Frontal cortex (tissue), 4 donors: ENCODE measurements around the gene VWA5B2. TPM values are rescaled to one million over a fixed set of nuclear protein-coding genes. Genes with fewer than 3 reads are reported as not detected.

Source experiments
- DNase-seq, 2 donors: peaks; one replicate each; pipeline ENCODE4 v3.0.0; 2012; ENCODE audit warnings: low spot score in 2 of 2
- FAIRE-seq: peaks from 2 replicates; lab custom pipeline; 2012; peaks lifted over from hg19 to GRCh38; lab: Jason Lieb, UNC
- total RNA-seq: library from RNA; depleted of rRNA; stranded (reverse); fragments of >200 nt; gene quantifications from one replicate; pipeline ENCODE4 v1.2.3, GENCODE V29; 2014
- donor health status: control.
- donor health status: control.
- donor health status: control.

The VWA5B2 gene
- total RNA-seq, 1 donor from 2014 or later = 0.41 TPM

DNA sequence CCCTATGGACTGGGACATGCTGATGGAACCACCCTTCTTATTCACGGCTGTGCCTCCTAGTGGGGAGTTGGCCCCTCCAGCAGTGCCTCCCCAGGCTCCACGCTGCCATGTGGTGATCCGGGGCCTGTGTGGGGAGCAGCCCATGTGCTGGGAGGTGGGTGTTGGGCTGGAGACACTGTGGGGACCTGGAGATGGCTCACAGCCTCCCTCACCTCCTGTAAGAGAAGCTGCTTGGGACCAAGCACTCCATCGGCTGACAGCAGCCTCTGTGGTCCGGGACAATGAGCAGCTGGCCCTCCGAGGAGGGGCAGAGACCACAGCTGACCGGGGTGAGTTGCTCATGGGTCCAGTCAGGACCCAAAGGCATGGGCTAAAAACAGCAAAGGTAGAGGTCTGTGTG lies 10.3 kb downstream of the VWA5B2 start:
- DNase-seq (no peak), FAIRE-seq (no peak)

DNA sequence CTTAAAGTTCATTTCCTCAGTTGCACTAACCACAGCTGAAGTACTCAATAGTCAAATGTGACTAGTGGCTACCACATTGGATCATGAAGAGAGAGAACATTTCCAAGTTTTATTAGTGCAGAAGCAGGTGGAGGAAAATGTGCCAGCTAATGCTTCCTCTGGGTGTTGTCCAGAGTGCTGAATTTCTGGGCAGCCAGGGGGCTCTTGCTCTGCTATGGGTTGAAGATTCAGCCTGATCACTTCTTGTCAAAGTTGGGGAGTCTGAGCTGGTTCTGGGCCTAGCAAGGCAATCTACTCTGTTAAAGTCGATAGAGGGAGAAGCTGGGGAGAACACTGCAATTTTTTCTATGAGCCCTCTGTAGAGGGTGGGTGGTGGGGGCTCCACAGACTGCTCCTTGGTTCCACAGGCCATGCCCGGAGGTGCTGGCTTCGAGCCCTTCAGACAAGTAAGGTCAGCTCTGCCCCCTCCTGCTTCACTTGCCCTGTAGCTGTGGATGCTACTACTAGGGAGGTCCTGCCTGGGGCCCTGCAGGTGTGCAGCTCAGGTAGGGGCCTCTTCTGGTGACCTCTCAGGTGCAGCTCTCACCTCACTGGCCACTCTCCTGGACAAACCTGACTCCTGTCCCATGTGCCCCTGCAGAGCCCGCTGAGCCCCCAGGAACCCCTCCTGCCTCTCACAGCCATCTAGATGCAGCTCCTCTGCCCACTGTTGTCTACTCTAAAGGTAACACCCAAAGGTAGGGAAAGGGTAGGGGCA lies 11.2 kb downstream of the VWA5B2 start:
- no peak for DNase-seq
- no peak for FAIRE-seq

DNA sequence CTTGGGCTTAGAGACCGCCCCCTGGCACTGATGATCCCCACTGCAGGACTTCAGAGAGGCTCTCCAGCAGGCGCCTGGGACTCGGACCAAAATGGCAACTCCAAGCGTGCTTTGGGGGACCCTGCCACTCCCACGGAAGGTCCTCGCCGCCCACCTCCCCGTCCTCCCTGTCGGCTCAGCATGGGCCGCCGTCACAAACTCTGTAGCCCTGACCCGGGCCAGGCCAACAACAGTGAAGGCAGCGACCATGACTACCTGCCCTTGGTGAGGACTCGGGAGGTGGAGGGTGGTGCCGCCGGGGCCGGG lies 11.7 kb downstream of the VWA5B2 start:
- DNase-seq = no peak
- no peak for FAIRE-seq

DNA sequence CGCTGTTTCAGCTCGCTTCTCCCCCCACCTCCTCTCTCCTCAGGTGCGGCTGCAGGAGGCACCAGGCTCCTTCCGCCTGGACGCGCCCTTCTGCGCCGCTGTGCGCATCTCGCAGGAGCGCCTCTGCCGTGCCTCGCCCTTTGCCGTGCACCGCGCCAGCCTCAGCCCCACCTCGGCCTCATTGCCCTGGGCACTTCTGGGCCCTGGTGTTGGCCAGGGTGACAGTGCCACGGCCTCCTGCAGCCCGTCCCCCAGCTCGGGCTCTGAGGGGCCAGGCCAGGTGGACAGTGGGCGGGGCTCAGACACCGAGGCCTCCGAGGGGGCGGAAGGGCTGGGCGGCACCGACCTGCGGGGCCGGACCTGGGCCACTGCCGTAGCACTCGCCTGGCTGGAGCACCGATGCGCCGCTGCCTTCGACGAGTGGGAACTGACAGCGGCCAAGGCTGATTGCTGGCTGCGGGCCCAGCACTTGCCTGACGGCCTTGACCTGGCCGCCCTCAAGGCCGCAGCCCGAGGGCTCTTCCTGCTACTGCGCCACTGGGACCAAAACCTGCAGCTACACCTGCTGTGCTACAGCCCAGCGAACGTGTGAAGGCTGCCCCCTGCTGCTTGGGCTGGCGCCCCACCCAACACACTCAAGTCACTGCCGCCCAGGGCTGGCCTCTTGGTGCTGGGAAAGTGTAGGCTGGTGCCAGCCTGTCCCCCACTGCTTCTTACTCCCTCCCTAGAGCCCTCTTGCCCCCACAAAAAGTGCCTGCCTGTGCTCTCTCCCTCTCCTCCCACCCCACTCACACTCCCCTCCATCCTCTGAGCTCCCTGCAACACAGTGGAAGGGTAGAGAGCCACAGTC lies 12.3 kb downstream of the VWA5B2 start:
- DNase-seq (no peak), FAIRE-seq (no peak)

DNA sequence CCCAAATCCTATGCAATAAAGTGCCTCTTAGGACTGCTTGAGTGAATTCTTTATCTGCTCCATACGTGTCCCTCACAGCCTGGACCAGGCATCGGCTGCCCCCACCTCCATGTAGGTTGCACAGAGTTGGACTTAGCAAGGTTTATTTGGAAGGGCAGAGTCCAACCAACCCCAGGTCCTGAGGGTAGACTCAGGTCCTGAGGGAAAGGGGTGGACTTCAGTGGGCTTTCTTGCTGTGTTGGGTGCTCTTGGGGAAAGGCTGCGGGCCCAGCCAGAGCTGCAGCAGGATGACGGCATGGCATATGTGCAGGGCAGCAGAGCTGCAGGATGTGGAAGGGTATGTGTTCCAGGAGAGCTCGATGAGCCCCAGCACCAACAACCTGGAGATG lies 12.9 kb downstream of the VWA5B2 start:
- DNase-seq (no peak), FAIRE-seq (no peak)

DNA sequence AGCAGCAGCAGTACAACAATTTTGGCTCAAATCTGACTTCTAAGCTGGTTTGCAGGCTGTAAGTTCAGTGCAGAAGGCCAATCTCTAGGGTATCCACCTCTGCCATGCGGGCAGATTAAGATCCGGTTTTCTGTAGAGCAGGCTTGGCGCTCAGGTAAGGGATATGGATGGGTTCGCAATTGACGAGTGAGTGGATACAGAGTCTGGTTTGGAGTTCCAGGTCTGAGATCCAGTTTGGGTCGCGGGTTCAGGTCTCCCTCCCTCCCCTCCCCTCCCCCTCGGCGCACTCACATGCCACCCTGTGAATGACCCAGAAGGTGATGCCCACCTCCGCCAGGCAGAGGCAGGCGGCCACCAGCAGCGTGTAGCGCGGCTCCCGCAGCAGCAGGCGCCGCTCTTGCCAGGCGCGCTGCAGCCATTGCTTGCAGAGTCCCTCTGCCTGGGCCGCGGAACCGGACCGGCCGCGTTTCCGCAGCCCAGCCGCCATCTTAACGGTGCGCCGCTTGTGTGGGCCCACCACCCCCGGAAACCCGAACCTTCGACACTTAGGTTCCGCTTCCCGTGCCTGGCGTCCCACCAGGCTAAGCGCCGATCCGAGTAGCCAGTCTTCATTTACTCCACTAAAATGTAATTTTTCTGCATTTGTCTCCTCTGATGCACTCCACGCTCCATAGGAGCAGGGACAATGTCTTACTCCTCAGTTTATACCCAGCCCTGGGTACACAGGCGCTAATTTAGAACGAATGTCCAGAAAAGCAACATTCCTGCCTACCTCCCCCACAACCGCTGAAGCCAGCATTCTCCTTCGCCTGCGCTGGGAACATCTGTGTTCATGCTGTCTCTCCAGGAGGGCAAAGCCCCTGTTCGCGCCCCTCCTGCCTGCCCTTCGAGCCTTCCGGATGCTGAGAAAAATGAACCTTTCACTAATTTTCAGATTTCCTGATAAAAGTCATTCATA lies 19.3 kb downstream of the VWA5B2 start, which contains the start of gene ALG3:
TSS of gene ALG3 (minus strand) at position 509 of the 958 bp plus-strand sequence. CDS start at position 487, 22 bp downstream.
- FAIRE-seq = no peak
- DNase-seq = peak; percentile 88 to 90

DNA sequence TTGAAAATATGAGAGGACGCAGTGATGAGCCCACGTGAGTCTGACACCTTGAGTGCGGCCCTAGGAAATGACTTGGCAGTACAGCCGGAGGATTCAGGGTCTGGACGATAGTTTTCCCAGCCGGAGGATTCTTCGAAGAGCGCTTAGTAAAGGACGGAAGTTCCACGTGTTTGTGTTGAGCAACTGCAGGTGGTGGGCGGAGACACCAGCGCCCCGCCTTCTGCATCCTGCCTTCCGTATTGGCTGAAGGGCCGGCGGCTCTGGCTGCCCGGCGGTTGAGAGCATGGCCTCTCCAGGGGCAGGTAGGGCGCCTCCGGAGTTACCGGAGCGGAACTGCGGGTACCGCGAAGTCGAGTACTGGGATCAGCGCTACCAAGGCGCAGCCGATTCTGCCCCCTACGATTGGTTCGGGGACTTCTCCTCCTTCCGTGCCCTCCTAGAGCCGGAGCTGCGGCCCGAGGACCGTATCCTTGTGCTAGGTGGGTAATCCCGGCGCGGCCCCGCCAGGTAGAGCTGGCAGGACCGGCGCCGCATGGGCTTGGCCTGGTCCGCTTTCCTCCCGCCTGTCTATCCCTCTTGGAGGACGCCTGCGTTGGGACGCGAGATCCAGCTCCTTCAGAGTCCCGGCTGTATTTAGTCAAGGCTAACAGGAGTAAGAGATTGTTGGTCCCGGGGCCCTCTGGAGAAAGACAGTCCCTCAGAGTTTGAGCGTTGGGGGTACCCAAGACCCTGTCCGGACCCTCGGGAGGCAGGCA lies 20.2 kb downstream of the VWA5B2 start, which contains the start of gene EEF1AKMT4:
TSS of gene EEF1AKMT4 (plus strand) at position 261 of the 755 bp plus-strand sequence. CDS start at position 284, 23 bp downstream.
- DNase-seq = peak; percentile 94 to 97
- FAIRE-seq = no peak

DNA sequence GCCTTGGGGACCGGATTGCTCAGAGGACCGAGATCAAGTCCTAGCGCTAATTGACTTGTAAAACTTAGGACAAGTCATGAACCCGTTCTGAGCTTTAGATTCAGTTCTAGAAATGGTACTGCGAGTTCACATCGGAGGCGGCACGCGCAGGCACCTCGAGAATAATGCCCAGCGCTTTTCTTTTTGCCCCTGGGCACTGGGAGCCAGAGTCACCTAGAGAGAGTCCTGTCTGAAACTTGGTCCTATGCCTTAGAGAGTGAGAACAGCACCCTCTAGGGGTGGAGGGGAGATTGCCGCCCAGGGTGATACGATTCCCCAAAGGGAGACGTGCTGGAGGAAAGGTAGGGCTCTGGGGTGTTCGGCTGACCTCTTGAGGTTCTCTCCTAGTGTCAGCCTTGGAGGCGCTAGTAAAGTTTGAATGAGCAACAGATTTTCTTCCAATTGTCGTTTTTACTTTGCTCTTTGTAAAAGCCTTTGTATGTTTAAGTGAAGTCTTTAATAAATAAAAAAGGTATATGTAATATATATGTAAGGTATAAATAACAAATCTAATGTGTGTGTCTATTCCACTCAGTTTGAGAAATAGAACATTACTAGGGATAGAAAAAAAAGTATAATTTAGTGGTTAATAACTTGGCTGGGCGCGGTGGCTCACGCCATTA lies 20.9 kb downstream of the VWA5B2 start:
- no peak for FAIRE-seq
- DNase-seq = peak in 1 of 2 donors; percentile 74

DNA sequence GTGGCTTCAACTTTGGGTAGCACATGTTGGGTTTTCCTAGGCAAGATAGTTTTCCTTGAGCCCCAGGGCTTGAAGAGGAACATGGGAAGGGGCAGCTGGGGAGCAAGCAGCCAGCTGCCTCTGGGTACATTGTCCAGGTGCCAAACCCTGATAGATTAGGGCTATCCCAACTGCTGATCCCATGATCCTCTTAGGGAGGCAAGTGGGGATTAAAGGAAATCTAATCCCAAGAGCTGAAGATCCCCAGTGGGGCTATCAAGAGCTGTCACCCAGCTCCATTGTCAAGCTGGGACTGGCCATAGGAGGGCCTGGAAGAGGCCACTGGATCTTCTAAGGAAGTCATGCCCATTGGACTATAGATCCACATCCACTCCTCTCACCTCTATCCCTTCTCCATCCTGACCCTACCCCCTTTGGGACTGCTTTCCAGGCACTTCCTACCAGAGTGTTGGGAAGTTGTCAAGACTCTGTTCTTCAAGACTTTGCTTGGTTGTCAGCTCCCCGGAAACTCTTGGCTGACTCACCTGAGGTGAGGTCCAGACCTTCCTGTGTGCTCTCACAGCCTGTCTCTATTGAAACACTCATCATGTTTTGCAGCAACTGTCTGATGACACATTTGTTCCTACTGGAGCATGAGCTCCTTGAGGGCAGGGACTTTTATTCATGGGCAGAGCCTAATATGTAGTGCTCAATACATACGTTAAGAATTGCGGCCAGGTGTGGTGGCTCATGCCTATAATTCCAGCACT lies 26.1 kb downstream of the VWA5B2 start:
- FAIRE-seq = no peak
- DNase-seq = no peak

DNA sequence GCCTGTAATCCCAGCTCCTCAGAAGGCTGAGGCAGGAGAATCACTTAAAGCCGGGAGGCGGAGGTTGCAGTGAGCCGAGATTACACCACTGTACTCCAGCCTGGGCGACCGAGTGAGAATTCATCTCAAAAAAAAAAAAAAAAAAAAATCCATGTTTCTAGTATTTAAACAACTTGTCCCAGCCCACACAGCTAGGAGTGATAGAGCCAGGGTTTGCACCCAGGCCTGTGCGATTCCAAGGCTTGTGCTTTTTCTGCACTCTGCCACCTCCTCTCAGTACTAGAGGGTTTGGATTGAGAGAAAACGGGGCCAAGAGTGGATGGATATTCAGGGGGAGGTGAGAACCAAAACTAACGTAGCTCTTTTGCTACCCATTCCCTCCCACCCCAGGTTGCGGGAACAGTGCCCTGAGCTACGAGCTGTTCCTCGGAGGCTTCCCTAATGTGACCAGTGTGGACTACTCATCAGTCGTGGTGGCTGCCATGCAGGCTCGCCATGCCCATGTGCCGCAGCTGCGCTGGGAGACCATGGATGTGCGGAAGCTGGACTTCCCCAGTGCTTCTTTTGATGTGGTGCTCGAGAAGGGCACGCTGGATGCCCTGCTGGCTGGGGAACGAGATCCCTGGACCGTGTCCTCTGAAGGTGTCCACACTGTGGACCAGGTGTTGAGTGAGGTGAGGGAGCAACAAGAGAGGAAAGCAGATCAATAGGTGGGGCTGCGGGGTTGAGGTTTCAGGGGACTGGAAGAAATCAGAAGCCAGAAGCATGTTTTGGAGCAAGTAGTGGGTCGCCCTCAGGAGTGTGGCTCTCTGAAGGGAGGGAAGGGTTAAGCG lies 27.9 kb downstream of the VWA5B2 start:
- FAIRE-seq (no peak), DNase-seq (no peak)

DNA sequence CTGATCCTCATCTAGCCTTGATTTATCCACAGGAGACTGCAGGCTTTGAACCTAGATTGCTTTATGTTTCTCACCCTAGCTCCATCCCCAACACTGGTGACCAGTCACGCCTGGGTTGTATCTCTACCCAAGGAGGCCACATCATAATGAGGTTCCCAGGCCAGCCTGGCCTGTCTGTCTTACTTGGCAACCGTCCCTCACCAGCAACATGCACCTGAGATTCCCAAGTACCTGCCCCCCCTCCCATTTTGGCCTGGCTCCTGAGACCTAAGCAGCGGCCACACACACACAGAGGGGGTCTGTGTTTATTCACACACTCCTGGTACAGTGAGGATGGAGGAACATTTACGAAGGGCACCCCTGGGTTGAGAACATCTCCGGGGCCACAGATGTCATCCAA lies 29.5 kb downstream of the VWA5B2 start:
- no peak for FAIRE-seq
- DNase-seq = peak in 1 of 2 donors; percentile 22

DNA sequence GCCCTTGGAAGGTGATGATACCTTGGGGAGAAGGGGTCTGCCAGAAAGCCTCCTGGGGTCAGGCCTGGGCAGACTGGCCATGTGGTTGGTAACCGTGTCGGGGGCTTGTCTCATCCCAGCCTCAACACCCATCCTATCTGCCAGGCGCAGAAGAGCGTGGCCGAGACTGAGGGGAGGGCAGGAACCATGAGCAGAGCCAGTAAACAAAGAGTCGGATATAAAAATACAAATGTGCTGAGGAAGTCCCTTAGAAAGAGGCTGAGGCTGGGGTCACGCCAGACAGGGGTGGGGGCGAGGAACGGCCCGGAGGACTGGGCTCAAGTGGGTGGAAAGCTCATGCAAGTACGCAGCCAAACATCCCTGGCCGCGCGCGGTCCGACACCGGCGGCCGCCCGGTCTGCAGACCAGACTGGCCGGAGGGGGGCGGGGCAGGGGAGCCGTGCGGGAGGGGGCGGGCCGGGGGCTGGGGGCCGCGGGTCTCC lies 30.1 kb downstream of the VWA5B2 start:
- FAIRE-seq (no peak), DNase-seq (no peak)

DNA sequence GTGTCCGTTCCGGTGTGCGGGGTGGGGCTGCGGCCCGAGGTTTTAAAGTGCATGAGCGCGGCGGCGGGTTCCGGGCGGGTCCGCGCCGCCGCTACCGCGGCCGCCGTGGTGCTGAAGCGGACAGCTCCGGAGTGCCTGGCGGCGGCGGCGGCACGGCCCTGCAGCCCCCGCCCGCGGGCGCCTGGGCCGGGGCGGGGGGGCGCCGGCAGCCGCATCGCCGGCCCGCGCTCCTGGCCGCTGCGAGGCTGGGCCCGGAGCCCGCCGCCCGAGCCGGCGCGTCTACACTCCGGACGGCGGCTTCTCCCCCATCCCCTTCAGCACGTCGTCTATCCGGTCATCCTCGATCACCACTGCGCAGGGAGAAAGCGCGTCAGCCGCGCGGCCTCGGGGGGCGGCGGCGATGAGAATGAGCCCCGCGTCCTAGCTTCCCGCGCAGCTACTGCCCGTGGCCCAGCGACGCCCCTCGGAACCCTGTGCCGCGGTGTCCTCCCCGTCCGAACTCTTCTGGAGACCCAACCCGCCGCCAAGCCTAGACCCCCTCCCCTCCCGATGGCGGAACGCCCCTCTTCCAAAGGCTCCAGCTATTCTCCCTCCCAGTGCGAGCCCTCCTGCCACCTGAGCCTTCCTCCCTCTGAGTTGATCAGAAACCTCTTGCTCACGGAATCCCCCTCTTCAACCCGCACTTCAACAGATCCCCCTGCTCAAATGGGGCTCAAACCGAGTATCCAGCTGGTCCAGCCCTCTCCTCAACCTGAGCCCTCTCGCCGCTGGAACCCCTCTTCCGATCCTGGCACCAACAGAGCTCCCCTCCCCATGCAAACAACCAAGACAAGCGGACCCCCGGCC lies 30.7 kb downstream of the VWA5B2 start:
- FAIRE-seq (no peak), DNase-seq (peak; percentile 85 to 90)

DNA sequence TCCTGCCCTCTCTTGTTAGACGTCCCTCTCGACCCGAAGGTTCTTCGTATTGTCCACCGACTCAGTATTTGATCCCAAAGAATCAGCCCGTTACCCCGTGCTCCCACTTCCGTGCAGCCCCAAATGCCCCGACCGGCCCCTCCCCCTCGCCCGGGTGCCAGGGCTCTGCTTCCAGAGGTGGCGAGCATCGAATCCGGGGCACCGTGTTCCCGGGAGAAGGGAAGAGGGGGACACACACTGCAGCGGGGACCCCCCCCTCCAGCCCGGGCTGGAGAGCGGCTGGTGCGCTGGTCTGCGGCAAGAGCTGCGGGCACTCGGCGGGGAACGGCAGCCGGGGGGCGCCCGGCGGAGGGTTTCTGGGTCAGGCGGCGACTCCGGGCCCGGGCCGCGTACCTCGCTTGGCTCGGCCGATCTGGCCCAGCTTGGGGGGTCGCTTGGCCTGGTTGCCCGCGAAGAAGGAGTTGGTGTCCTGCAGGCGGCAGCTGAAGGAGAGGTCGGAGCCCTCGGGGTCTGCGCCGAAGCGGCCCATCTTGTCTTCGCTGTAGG lies 31.4 kb downstream of the VWA5B2 start:
- DNase-seq (no peak), FAIRE-seq (no peak)

DNA sequence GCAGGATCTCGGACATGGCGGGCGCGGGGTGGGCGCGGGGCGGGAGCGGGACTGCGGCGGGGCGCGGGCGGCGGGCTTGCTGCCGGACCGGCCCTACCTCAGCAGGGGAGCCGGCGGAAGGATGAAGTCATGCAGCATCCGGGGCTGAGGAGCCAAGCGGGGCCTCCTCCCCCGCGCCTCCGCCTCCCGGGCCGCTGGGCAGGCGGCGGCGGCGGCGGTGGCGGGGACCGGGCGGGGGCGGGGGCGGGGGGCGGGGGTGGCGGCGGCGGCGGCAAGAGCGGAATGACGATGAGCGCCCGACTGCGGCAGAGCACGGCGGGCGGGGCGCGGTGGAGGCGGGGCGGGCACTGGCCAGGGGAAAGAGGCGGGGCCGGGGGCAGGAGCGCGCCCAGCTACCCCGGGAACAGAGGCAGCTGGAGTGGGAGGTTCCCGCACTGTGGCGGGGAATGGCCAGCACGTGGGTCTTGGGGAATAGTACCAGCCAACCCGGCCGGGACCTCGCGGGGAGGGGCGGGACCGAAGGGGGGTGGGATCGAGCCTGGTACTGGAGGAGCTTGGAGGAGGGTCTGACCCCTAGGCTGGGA lies 32.0 kb downstream of the VWA5B2 start, which contains the start of gene CAMK2N2:
TSS of gene CAMK2N2 (minus strand) at position 284 of the 584 bp plus-strand sequence. CDS start at position 16, 268 bp downstream.
- FAIRE-seq (no peak), DNase-seq (peak; percentile 86 to 88)
